H1 (cell line): ENCODE data around the gene DISC1. TPM values are rescaled to one million over a fixed set of nuclear protein-coding genes. Genes with fewer than 3 reads are reported as not detected.

Source experiments
- HDAC2 ChIP-seq, 2 experiments: fragments of 300-600 bp in 1 of 2; sonication (generic) in 1 of 2; IDR thresholded peaks; 2 replicates each; pipeline ENCODE4 v1.6.1; 2011 to 2012; ENCODE audit warnings: low read depth in 2 of 2, low read length in 2 of 2, mild to moderate bottlenecking in 2 of 2, moderate library complexity in 2 of 2, borderline replicate concordance in 1 of 2, inconsistent platforms in 1 of 2
- TBP ChIP-seq: IDR thresholded peaks from 2 replicates; pipeline ENCODE4 v1.6.1; 2011; ENCODE audit warnings: low read depth, low read length, improper control_type of control experiment
- polyA plus RNA-seq, 7 experiments: library from polyadenylated mRNA; depleted of rRNA in 3 of 7; stranded (reverse) in 5 of 7; unstranded in 2 of 7; fragments of >200 nt in 5 of 7; fragments of 200-250 nt in 2 of 7; gene quantifications; 1 replicate in 5 of 7; 2 replicates in 1 of 7; 4 replicates in 1 of 7; pipeline versions ENCODE4 v1.2.1 to v1.2.3, GENCODE V29; 2011 to 2013; ENCODE audit warnings: missing spikeins in 2 of 7, mixed read lengths in 2 of 7
- total RNA-seq: library from RNA; stranded (reverse); fragmentation: NEBNext Ultra II Directional; extraction: Animal tissue kit (Norgen Biotek cat#: 25700); gene quantifications from 2 replicates; pipeline ENCODE4 v1.2.1, GENCODE V29; 2021
- TF ChIP-seq, protein P1 (sequence below): fragments of 300-600 bp; sonication (generic); IDR thresholded peaks from 2 replicates; pipeline ENCODE4 v1.7.1; 2012; ENCODE audit warnings: low read length, moderate library complexity, mild to moderate bottlenecking, inconsistent platforms; ENCODE audit not compliant: insufficient replicate concordance

The DISC1 gene
- total and polyA plus RNA-seq, 2 of the 8 experiments (the other 6 are each of a cell fraction or from before 2014, with no cell fraction given): 1.1 to 3.5 TPM

DNA sequence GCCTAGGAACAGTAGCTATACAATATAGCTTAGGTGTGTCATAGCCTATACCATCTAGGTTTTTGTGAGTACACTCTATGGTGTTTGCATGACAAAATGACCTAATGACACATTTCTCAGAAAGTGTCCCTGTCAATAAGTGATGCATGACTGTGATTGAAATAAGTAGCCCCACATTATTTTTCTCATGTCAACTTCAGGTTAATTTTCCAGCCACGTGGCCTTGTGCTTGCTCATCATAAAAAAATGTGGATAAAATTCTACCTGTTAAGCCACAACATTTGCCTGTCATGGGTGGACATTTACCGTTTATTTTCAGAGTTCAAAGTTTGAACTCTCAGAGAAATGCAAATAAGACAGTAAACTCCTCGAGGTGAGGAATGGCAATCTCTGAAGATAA lies 5.5 kb downstream of the DISC1 start (continued):
- TF ChIP-seq, protein P1, sequence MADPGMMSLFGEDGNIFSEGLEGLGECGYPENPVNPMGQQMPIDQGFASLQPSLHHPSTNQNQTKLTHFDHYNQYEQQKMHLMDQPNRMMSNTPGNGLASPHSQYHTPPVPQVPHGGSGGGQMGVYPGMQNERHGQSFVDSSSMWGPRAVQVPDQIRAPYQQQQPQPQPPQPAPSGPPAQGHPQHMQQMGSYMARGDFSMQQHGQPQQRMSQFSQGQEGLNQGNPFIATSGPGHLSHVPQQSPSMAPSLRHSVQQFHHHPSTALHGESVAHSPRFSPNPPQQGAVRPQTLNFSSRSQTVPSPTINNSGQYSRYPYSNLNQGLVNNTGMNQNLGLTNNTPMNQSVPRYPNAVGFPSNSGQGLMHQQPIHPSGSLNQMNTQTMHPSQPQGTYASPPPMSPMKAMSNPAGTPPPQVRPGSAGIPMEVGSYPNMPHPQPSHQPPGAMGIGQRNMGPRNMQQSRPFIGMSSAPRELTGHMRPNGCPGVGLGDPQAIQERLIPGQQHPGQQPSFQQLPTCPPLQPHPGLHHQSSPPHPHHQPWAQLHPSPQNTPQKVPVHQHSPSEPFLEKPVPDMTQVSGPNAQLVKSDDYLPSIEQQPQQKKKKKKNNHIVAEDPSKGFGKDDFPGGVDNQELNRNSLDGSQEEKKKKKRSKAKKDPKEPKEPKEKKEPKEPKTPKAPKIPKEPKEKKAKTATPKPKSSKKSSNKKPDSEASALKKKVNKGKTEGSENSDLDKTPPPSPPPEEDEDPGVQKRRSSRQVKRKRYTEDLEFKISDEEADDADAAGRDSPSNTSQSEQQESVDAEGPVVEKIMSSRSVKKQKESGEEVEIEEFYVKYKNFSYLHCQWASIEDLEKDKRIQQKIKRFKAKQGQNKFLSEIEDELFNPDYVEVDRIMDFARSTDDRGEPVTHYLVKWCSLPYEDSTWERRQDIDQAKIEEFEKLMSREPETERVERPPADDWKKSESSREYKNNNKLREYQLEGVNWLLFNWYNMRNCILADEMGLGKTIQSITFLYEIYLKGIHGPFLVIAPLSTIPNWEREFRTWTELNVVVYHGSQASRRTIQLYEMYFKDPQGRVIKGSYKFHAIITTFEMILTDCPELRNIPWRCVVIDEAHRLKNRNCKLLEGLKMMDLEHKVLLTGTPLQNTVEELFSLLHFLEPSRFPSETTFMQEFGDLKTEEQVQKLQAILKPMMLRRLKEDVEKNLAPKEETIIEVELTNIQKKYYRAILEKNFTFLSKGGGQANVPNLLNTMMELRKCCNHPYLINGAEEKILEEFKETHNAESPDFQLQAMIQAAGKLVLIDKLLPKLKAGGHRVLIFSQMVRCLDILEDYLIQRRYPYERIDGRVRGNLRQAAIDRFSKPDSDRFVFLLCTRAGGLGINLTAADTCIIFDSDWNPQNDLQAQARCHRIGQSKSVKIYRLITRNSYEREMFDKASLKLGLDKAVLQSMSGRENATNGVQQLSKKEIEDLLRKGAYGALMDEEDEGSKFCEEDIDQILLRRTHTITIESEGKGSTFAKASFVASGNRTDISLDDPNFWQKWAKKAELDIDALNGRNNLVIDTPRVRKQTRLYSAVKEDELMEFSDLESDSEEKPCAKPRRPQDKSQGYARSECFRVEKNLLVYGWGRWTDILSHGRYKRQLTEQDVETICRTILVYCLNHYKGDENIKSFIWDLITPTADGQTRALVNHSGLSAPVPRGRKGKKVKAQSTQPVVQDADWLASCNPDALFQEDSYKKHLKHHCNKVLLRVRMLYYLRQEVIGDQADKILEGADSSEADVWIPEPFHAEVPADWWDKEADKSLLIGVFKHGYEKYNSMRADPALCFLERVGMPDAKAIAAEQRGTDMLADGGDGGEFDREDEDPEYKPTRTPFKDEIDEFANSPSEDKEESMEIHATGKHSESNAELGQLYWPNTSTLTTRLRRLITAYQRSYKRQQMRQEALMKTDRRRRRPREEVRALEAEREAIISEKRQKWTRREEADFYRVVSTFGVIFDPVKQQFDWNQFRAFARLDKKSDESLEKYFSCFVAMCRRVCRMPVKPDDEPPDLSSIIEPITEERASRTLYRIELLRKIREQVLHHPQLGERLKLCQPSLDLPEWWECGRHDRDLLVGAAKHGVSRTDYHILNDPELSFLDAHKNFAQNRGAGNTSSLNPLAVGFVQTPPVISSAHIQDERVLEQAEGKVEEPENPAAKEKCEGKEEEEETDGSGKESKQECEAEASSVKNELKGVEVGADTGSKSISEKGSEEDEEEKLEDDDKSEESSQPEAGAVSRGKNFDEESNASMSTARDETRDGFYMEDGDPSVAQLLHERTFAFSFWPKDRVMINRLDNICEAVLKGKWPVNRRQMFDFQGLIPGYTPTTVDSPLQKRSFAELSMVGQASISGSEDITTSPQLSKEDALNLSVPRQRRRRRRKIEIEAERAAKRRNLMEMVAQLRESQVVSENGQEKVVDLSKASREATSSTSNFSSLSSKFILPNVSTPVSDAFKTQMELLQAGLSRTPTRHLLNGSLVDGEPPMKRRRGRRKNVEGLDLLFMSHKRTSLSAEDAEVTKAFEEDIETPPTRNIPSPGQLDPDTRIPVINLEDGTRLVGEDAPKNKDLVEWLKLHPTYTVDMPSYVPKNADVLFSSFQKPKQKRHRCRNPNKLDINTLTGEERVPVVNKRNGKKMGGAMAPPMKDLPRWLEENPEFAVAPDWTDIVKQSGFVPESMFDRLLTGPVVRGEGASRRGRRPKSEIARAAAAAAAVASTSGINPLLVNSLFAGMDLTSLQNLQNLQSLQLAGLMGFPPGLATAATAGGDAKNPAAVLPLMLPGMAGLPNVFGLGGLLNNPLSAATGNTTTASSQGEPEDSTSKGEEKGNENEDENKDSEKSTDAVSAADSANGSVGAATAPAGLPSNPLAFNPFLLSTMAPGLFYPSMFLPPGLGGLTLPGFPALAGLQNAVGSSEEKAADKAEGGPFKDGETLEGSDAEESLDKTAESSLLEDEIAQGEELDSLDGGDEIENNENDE: no peak
- TF ChIP-seq TBP (no peak), HDAC2 (IDR thresholded peaks at IDR 0.05; ENCODE audit: borderline replicate concordance in 1 of 2, low read depth in 2 of 2, low read length in 2 of 2) (no peak)
